ENCODE results near the gene HYAL3. TPM values are rescaled to one million over a fixed set of nuclear protein-coding genes. Genes with fewer than 3 reads are reported as not detected.

Gene HYAL3
- total and polyA plus RNA-seq, 2 of the 8 experiments (the other 6 are each of a cell fraction or from before 2014, with no cell fraction given): 3.2 to 12.2 TPM

GRCh38 chr3:50246517-50246954 is 52.7 kb downstream of the HYAL3 start:
- Histone ChIP-seq H2BK120ac (replicated peaks; ENCODE audit: low read depth, low read length) (peak overlapping the region; percentile 38), H3K4me1 (replicated peaks in 1 of 4; ENCODE audit: control insufficient read depth in 3 of 4, insufficient read depth in 4 of 4, low read length in 3 of 4) (peaks cover 5 to 44% (median 37%) of the 10 kb centered on the region in 4 experiments), H3K14ac (ENCODE audit: insufficient read length) (no peak overlapping the region), H2AFZ (ENCODE audit: low read length) (no peak overlapping the region), H2BK12ac (ENCODE audit: low read depth, low read length) (peak overlapping the region; percentile 92; the same call in 1 of the 2 replicates), H3K9ac (replicated peaks in 1 of 4; ENCODE audit: extremely low read depth in 1 of 4, low read depth in 3 of 4, low read length in 3 of 4) (peak overlapping the region in 2 of 4 experiments; percentile 34 to 38; a peak in 3 of 7 replicates), H3K4ac (replicated peaks; ENCODE audit: insufficient read length, low read depth, low read length) (peak overlapping the region; percentile 88), H2BK5ac (ENCODE audit: low read depth, low read length) (peak overlapping the region; percentile 96), H3K36me3 (ENCODE audit: control insufficient read depth in 2 of 4, insufficient read depth in 4 of 4, low read length in 3 of 4) (peaks cover 0 to 3% (median 2%) of the 10 kb centered on the region in 4 experiments; a peak in 2 of 8 replicates), H3K9me3 (ENCODE audit: insufficient read depth in 2 of 2, low read depth in 1 of 2, low read length in 1 of 2) (no peaks in the 10 kb centered on the region), H3K27ac (ENCODE audit: low read depth, low read length) (peak overlapping the region; percentile 53; the same call in 1 of the 2 replicates), H4K5ac (ENCODE audit: insufficient read length, low read depth, low read length) (peak overlapping the region; percentile 39), H3K79me2 (ENCODE audit: control insufficient read depth in 1 of 2, insufficient read depth in 2 of 2, low read length in 2 of 2) (peaks cover 21 to 90% of the 10 kb centered on the region in 2 experiments), H3K4me2 (ENCODE audit: insufficient read depth in 1 of 2, low read depth in 2 of 2, low read length in 2 of 2) (peak overlapping the region in 1 of 2 experiments; percentile 60; a peak in 2 of 4 replicates), H4K20me1 (replicated peaks in 1 of 2; ENCODE audit: control insufficient read depth in 1 of 2, insufficient read depth in 2 of 2, low read length in 2 of 2) (peaks cover 18 to 38% of the 10 kb centered on the region in 2 experiments), H3K18ac (ENCODE audit: extremely low read depth, low read length) (peak overlapping the region; percentile 84; the same call in 1 of the 2 replicates), H2BK20ac (ENCODE audit: low read length) (peak overlapping the region; percentile 18; the same call in 1 of the 2 replicates), H2BK15ac (ENCODE audit: low read length) (peak overlapping the region; percentile 98; the same call in 1 of the 2 replicates), H3K79me1 (ENCODE audit: low read depth, low read length) (peaks cover 40% of the 10 kb centered on the region), H3K27me3 (replicated peaks in 1 of 4; ENCODE audit: control insufficient read depth in 3 of 4, extremely low read depth in 1 of 4, insufficient read depth in 3 of 4, low read length in 3 of 4) (no peaks in the 10 kb centered on the region), H2AK5ac (ENCODE audit: low read depth, low read length) (peak overlapping the region; percentile 29; the same call in 1 of the 2 replicates), H4K91ac (replicated peaks; ENCODE audit: insufficient read length, low read length) (peak overlapping the region; percentile 86), H4K8ac (ENCODE audit: extremely low read depth, insufficient read depth, low read length) (peak overlapping the region; percentile 58; the same call in 1 of the 2 replicates), H3K23me2 (ENCODE audit: low read depth, low read length) (peaks cover 2% of the 10 kb centered on the region; the same call in 1 of the 2 replicates), H3K4me3 (ENCODE audit: extremely low read depth in 1 of 4, insufficient read depth in 2 of 4, low read depth in 3 of 4, low read length in 4 of 4) (peak overlapping the region in 2 of 4 experiments; percentile 10 to 27; a peak in 2 of 8 replicates), H3K56ac (replicated peaks; ENCODE audit: insufficient read length, low read depth, low read length) (peak overlapping the region; percentile 35), H3K23ac (ENCODE audit: insufficient read length) (no peak overlapping the region)
- CTCF ChIA-PET (ENCODE audit: partially characterized antibody): interaction anchor here (0.6 to 53.5 kb wide), 34 partner anchors 11 to 443 kb away, joined by 3 to 2149 read pairs (median 4); partner anchors contain the start of genes GNAI2, GNAT1, HYAL3 and INKA1
- 56% methylated on average over 8 of the region's 10 CpGs; no CpG with 5 or more reads in 1 of the 2 experiments for WGBS, 2 experiments (ENCODE audit: extremely low coverage in 1 of 2, insufficient coverage in 1 of 2, insufficient read length in 1 of 2, insufficient replicate concordance in 2 of 2, low coverage in 1 of 2, low lambda C conversion rate in 2 of 2, missing lambda C conversion rate in 1 of 2)
- POLR2A ChIA-PET (ENCODE audit: partially characterized antibody): interaction anchor here (0.6 to 3.5 kb wide), 15 partner anchors 8 to 281 kb away, joined by 3 to 17 read pairs (median 4); partner anchors contain the start of gene IFRD2
- no peak for FAIRE-seq
- no peak for DNase-seq (ENCODE audit: low read depth in 1 of 2, low spot score in 2 of 2)
- TF ChIP-seq POLR2AphosphoS5 (IDR thresholded peaks at IDR 0.05; ENCODE audit: low read depth, low read length) (no peak), ATF3 (IDR thresholded peaks at IDR 0.05; ENCODE audit: insufficient read depth, low read depth, low read length) (no peak), HDAC6 (IDR thresholded peaks at IDR 0.05; ENCODE audit: low read depth, low read length) (no peak), CEBPB (IDR thresholded peaks at IDR 0.05; ENCODE audit: low read depth, low read length) (no peak), SAP30 (IDR thresholded peaks at IDR 0.05; ENCODE audit: insufficient read depth, insufficient replicate concordance, low read length) (no peak), EP300 (IDR thresholded peaks at IDR 0.05; ENCODE audit: borderline replicate concordance in 1 of 2, low read depth in 2 of 2, low read length in 2 of 2) (no peak), CBX5 (IDR thresholded peaks at IDR 0.05; ENCODE audit: low read depth, low read length) (no peak), PHF8 (conservative IDR thresholded peaks at IDR 0.05; ENCODE audit: low read depth, low read length) (no peak), JUN (IDR thresholded peaks at IDR 0.05; ENCODE audit: low read depth, low read length) (no peak), POLR2A (IDR thresholded peaks at IDR 0.05; ENCODE audit: control extremely low read depth in 1 of 2, low read depth in 2 of 2, low read length in 2 of 2) (no peak)

Measured in H1 (cell line).